Measurements from ENCODE around the gene KSR1.

DNA sequence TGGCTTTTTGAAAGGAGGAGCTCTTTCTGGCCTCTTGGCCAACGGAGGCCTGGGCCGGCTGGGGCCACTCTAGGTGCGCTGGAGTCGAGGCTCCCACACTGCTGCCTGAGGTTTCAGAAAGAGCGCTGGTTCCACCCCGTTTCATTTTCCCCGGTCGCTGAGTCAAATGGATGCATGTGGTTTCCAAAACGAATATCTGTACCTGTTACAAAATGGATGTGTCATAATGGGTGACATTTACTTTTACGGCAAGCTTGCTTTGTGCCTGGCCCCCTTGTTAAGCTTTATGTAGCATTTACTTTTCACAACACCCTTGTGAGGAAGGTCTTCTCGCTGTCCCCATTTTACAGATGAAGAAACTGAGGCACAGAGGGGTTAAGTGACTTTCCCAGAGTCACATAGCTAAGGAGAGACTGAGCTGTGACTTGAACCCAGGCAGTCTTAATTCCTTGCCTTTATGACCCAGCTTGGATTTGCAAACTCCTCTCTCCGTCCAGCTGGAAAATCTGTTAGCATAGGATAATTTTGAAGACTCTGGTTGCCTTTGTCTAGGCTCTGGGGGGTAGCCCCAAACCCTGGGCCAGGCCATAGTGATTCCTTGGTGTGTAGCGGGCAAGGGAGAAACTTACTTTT is 10.6 kb downstream of the KSR1 start:
- TF ChIP-seq BHLHE40 (IDR thresholded peaks at IDR 0.05; ENCODE audit: low read depth, low read length), result no peak
- TF ChIP-seq, protein P1, sequence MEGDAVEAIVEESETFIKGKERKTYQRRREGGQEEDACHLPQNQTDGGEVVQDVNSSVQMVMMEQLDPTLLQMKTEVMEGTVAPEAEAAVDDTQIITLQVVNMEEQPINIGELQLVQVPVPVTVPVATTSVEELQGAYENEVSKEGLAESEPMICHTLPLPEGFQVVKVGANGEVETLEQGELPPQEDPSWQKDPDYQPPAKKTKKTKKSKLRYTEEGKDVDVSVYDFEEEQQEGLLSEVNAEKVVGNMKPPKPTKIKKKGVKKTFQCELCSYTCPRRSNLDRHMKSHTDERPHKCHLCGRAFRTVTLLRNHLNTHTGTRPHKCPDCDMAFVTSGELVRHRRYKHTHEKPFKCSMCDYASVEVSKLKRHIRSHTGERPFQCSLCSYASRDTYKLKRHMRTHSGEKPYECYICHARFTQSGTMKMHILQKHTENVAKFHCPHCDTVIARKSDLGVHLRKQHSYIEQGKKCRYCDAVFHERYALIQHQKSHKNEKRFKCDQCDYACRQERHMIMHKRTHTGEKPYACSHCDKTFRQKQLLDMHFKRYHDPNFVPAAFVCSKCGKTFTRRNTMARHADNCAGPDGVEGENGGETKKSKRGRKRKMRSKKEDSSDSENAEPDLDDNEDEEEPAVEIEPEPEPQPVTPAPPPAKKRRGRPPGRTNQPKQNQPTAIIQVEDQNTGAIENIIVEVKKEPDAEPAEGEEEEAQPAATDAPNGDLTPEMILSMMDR (conservative IDR thresholded peaks at IDR 0.05; ENCODE audit: low read depth, low read length), result no peak
